MCF 10A (cell line): ENCODE measurements around the gene PRELID1. TPM values are rescaled to one million over a fixed set of nuclear protein-coding genes. Genes with fewer than 3 reads are reported as not detected.

Experiments used
- BruUV-seq: library from RNA; stranded (reverse); fragments of 400-500 nt; replicated peaks from 2 replicates; lab custom pipeline; 2021; lab: Mats Ljungman, UMichigan
- CTCF ChIA-PET: fragments of 300-600 bp; sonication (Branson Sonifier 250); formaldehyde crosslinking; extraction: SDS; loops from one replicate; lab custom pipeline; 2021; ENCODE audit warnings: antibody characterized with exemption, inconsistent platforms; lab: Yijun Ruan, JAX
- POLR2A ChIA-PET: fragments of 300-600, 350-650 bp; sonication (Branson Sonifier 250); formaldehyde crosslinking; extraction: SDS; loops from one replicate; lab custom pipeline; 2020; ENCODE audit warnings: antibody characterized with exemption, inconsistent platforms; lab: Yijun Ruan, JAX
- DNase-seq: peaks from one replicate; pipeline ENCODE4 v3.0.0-alpha.2; 2018; ENCODE audit not compliant: unreplicated experiment
- H3K27ac Mint-ChIP-seq: one replicate; pipeline ENCODE4 v1.8.0; 2022; ENCODE audit warnings: mild to moderate bottlenecking, low read depth, mixed read lengths; ENCODE audit not compliant: unreplicated experiment
- H3K27me3 Mint-ChIP-seq: one replicate; pipeline ENCODE4 v1.8.0; 2022; ENCODE audit warnings: mixed read lengths; ENCODE audit not compliant: insufficient read depth, unreplicated experiment
- H3K36me3 Mint-ChIP-seq: one replicate; pipeline ENCODE4 v1.8.0; 2022; ENCODE audit warnings: mild to moderate bottlenecking, moderate library complexity, mixed read lengths; ENCODE audit not compliant: insufficient read depth, unreplicated experiment
- H3K4me1 Mint-ChIP-seq: one replicate; pipeline ENCODE4 v1.8.0; 2022; ENCODE audit warnings: mixed read lengths; ENCODE audit not compliant: insufficient read depth, unreplicated experiment
- H3K4me3 Mint-ChIP-seq: one replicate; pipeline ENCODE4 v1.8.0; 2022; ENCODE audit warnings: mild to moderate bottlenecking, moderate library complexity, mixed read lengths; ENCODE audit not compliant: unreplicated experiment
- H3K9me3 Mint-ChIP-seq: one replicate; pipeline ENCODE4 v1.8.0; 2022; ENCODE audit warnings: mixed read lengths; ENCODE audit not compliant: unreplicated experiment
- CTCF ChIP-seq: fragments of 200-600 bp; IDR thresholded peaks from one replicate; pipeline ENCODE4 v1.8.0; 2022; ENCODE audit warnings: antibody characterized with exemption, mild to moderate bottlenecking; ENCODE audit not compliant: unreplicated experiment
- intact Hi-C: fragments of 100-400 bp; cut with micrococcal nuclease; formaldehyde crosslinking; loops from 2 replicates; pipeline ENCODE4 v1.14.1; 2022
- total RNA-seq: library from RNA; stranded (reverse); gene quantifications from 2 replicates; pipeline ENCODE4 v1.2.3, GENCODE V29; 2022

Gene PRELID1
- total RNA-seq, 1 experiment from 2014 or later, result 267 TPM

- peak; percentile 99 for DNase-seq
- ChIA-PET CTCF (interaction anchor here (0.8 to 5.8 kb wide), 8 partner anchors 10 to 198 kb away, joined by 3 to 52 read pairs (median 5); no protein-coding TSS in a partner anchor), POLR2A (interaction anchor here (0.6 to 2.8 kb wide), 9 partner anchors 10 to 188 kb away, joined by 3 to 23 read pairs (median 4); partner anchors contain the start of genes PDLIM7, PRELID1 and RAB24)
- Mint-ChIP-seq H3K4me1 (peaks cover 29% of the 10 kb centered on the region), H3K27ac (peak within 1 kb of the TSS; percentile 51), H3K9me3 (no peaks in the 10 kb centered on the region), H3K36me3 (peaks cover 23% of the 10 kb centered on the region), H3K4me3 (peak within 1 kb of the TSS; percentile 66), H3K27me3 (no peaks in the 10 kb centered on the region)
- BruUV-seq, result no TSS peak
- intact Hi-C loops, result no loop called here
- no peak for TF ChIP-seq CTCF
Measured at GRCh38 chr5:177311723-177312648, 8.4 kb downstream of the PRELID1 start, which contains the start of gene MXD3. MXD3 (minus strand) TSS chr5:177311898; CDS start chr5:177311830, 68 bp downstream.

- intact Hi-C loops, result no loop called here
- no peak for TF ChIP-seq CTCF
- H3K9me3 Mint-ChIP-seq, result no peaks in the 10 kb centered on the region
- H3K4me3 Mint-ChIP-seq, result peak overlapping the region; percentile 66
- no peaks in the 10 kb centered on the region for H3K27me3 Mint-ChIP-seq
- H3K4me1 Mint-ChIP-seq, result peaks cover 29% of the 10 kb centered on the region
- ChIA-PET CTCF (interaction anchor here (0.6 to 5.8 kb wide), 10 partner anchors 11 to 199 kb away, joined by 3 to 52 read pairs (median 4); partner anchors contain the start of gene SLC34A1), POLR2A (interaction anchor here (0.6 to 2.8 kb wide), 8 partner anchors 10 to 187 kb away, joined by 3 to 23 read pairs (median 4); partner anchors contain the start of genes PRELID1 and RAB24)
- DNase-seq, result peak; percentile 56
- TSS peak; percentile 22 for BruUV-seq
- no peak overlapping the region for H3K27ac Mint-ChIP-seq
- peaks cover 23% of the 10 kb centered on the region for H3K36me3 Mint-ChIP-seq
Measured at GRCh38 chr5:177312649-177313181, 9.1 kb downstream of the PRELID1 start.

GRCh38 chr5:177313561-177314259, 10.1 kb downstream of the PRELID1 start:
- TF ChIP-seq CTCF, result no peak
- H3K9me3 Mint-ChIP-seq, result no peaks in the 10 kb centered on the region
- no TSS peak for BruUV-seq
- H3K27ac Mint-ChIP-seq, result no peak overlapping the region
- ChIA-PET CTCF (interaction anchor here (0.7 to 6.5 kb wide), 7 partner anchors 12 to 188 kb away, joined by 3 to 59 read pairs (median 4); partner anchors contain the start of gene SLC34A1), POLR2A (interaction anchor here (1.5 to 2.8 kb wide), 3 partner anchors 11 to 38 kb away, joined by 4 to 23 read pairs (median 6); partner anchors contain the start of genes LMAN2, PRELID1 and RAB24)
- H3K4me3 Mint-ChIP-seq, result no peak overlapping the region
- DNase-seq, result no peak
- H3K27me3 Mint-ChIP-seq, result no peaks in the 10 kb centered on the region
- intact Hi-C loops, result no loop called here
- peaks cover 15% of the 10 kb centered on the region for H3K36me3 Mint-ChIP-seq
- peaks cover 28% of the 10 kb centered on the region for H3K4me1 Mint-ChIP-seq
